IPS DF 6.9 (cell line): ENCODE measurements around the gene ATXN3L.

Experiments
- DNase-seq: peaks from one replicate; pipeline ENCODE4 v3.0.0-alpha.2; 2013; ENCODE audit warnings: low read depth, low spot score
- H3K27ac ChIP-seq: one replicate; pipeline ENCODE4 v1.5.1; 2013; ENCODE audit warnings: low read length, control low read depth
- H3K27me3 ChIP-seq: 2 replicates; pipeline ENCODE4 v1.6.1; 2013; ENCODE audit warnings: mild to moderate bottlenecking, low read length; ENCODE audit not compliant: control insufficient read depth, insufficient read depth
- H3K36me3 ChIP-seq: 2 replicates; pipeline ENCODE4 v1.6.1; 2013; ENCODE audit warnings: low read length; ENCODE audit not compliant: control insufficient read depth, insufficient read depth
- H3K4me1 ChIP-seq: 2 replicates; pipeline ENCODE4 v1.6.1; 2013; ENCODE audit warnings: low read length; ENCODE audit not compliant: control insufficient read depth, insufficient read depth
- H3K4me3 ChIP-seq: 2 replicates; pipeline ENCODE4 v1.5.1; 2013; ENCODE audit warnings: mild to moderate bottlenecking, low read length
- H3K9me3 ChIP-seq: 2 replicates; pipeline ENCODE4 v1.6.1; 2013; ENCODE audit warnings: low read length, inconsistent platforms; ENCODE audit not compliant: control insufficient read depth, insufficient read depth
- WGBS: extraction: QIAGEN DNeasy Blood & Tissue Kit; methylation state at CpG from one replicate; pipeline ENCODE4 v1.1.7; 2013; ENCODE audit warnings: mixed read lengths, missing lambda C conversion rate; ENCODE audit not compliant: insufficient read length, insufficient coverage; 5-methylcytosine and 5-hydroxymethylcytosine counted together

The ATXN3L gene

GRCh38 chrX:13270360-13270759, 49.5 kb downstream of the ATXN3L start:
- H3K27ac ChIP-seq, result no peak overlapping the region

DNA sequence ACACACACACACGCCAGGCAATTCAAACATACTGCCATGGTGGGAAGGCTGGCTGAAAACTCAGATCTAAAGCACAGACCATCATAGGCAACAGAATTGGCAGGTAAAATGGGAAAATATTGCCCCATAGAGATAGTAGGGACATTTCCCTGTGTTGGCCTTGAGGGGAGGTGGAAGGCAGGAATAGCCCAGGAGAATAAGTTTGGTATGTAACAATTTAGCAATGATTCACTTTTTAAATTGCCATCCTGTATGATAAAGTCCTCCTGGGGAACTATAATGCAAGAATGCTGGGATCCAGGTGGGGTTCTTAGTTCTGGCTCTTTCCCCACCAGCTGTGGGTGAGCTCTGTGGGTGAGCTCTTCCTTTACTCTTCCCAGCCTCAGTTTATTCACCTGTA, 51.0 kb downstream of the ATXN3L start:
- H3K9me3 ChIP-seq, result no peaks in the 10 kb centered on the region
- DNase-seq, result no peak
- no peaks in the 10 kb centered on the region for H3K27me3 ChIP-seq
- H3K4me1 ChIP-seq, result no peaks in the 10 kb centered on the region
- H3K4me3 ChIP-seq, result no peak overlapping the region
- no peaks in the 10 kb centered on the region for H3K36me3 ChIP-seq
- H3K27ac ChIP-seq, result no peak overlapping the region
- WGBS, result no CpG with 5 or more reads among the region's 1 CpG

More at GRCh38 chrX:13270360-13270759, 49.5 kb downstream of the ATXN3L start:
- no peaks in the 10 kb centered on the region for H3K27me3 ChIP-seq
- H3K36me3 ChIP-seq, result no peaks in the 10 kb centered on the region
- no peaks in the 10 kb centered on the region for H3K4me1 ChIP-seq
- no peak overlapping the region for H3K4me3 ChIP-seq
- WGBS, result no CpG with 5 or more reads among the region's 1 CpG
- DNase-seq, result no peak
- no peaks in the 10 kb centered on the region for H3K9me3 ChIP-seq
